HCT116 (cell line): ENCODE data around the gene COL18A1. TPM values are rescaled to one million over a fixed set of nuclear protein-coding genes. Genes with fewer than 3 reads are reported as not detected.

ENCODE experiments used
- ATAC-seq: fragments of 200-7000 bp; cut with Tn5 transposase; 2 replicates; pipeline ENCODE4 v1.9.1; 2020; ENCODE audit warnings: mild to moderate bottlenecking, moderate library complexity
- BruUV-seq: library from RNA; stranded (reverse); fragments of 400-500 nt; replicated peaks from 2 replicates; lab custom pipeline; 2021; lab: Mats Ljungman, UMichigan
- CTCF ChIA-PET: fragments of 300-600 bp; sonication (Branson Sonifier 250); formaldehyde crosslinking; loops from one replicate; lab custom pipeline; 2021; ENCODE audit warnings: antibody characterized with exemption; lab: Charles Lee
- POLR2A ChIA-PET: fragments of 300-600, 350-600 bp; sonication (Branson Sonifier 250); formaldehyde crosslinking; loops from one replicate; lab custom pipeline; 2021; ENCODE audit warnings: antibody characterized with exemption; lab: Charles Lee
- RAD21 ChIA-PET, 2 experiments: fragments of 300-600 bp; sonication (Branson Sonifier 250); formaldehyde crosslinking; loops; one replicate each; lab custom pipeline; 2023; ENCODE audit warnings: low total read pairs in 2 of 2; ENCODE audit not compliant: uncharacterized antibody in 2 of 2, unreplicated experiment in 2 of 2, low non-redundant PET in 1 of 2; lab: Charles Lee
- DNase-seq: peaks from one replicate; pipeline ENCODE4 v3.0.0-alpha.2; 2010; ENCODE audit warnings: low read depth, low spot score
- H2AFZ ChIP-seq: fragments of 200-600 bp; shearing (Covaris generic), sonication (generic); 2 replicates; pipeline ENCODE4 v1.6.1; 2017; ENCODE audit warnings: low read depth, mixed run types, mixed read lengths, antibody characterized with exemption, low read length; ENCODE audit not compliant: poor library complexity, severe bottlenecking
- H3K27ac ChIP-seq: 2 replicates; pipeline ENCODE4 v1.5.1; 2012; ENCODE audit warnings: low read depth, low read length
- H3K27me3 ChIP-seq: fragments of 200-600 bp; sonication (generic); 2 replicates; pipeline ENCODE4 v1.6.1; 2016; ENCODE audit warnings: mixed run types, low read length, mixed read lengths; ENCODE audit not compliant: insufficient read depth
- H3K36me3 ChIP-seq, 2 experiments: fragments of 200-500 bp in 1 of 2; fragments of 200-600 bp in 1 of 2; sonication (Bioruptor generic) in 1 of 2; sonication (generic) in 1 of 2; 2 replicates each; pipeline versions ENCODE4 v1.5.1 to v1.6.1; 2014 to 2016; ENCODE audit warnings: low read length in 2 of 2, inconsistent platforms in 1 of 2, mixed read lengths in 1 of 2, mixed run types in 1 of 2; ENCODE audit not compliant: insufficient read depth in 2 of 2, control insufficient read depth in 1 of 2
- H3K4me1 ChIP-seq, 2 experiments: fragments of 200-600 bp in 1 of 2; sonication (generic) in 1 of 2; 2 replicates each; pipeline versions ENCODE4 v1.5.1 to v1.6.1; 2012 to 2017; ENCODE audit warnings: low read length in 2 of 2, inconsistent platforms in 1 of 2, mild to moderate bottlenecking in 1 of 2, mixed read lengths in 1 of 2, mixed run types in 1 of 2, moderate library complexity in 1 of 2; ENCODE audit not compliant: insufficient read depth in 2 of 2, control insufficient read depth in 1 of 2
- H3K4me2 ChIP-seq: fragments of 200-600 bp; sonication (generic); 2 replicates; pipeline ENCODE4 v1.6.1; 2017; ENCODE audit warnings: mixed run types, low read length, mixed read lengths
- H3K4me3 ChIP-seq, 2 experiments: fragments of 200-600 bp in 1 of 2; sonication (generic) in 1 of 2; replicated peaks in 1 of 2; 2 replicates each; pipeline ENCODE4 v1.5.1; 2011 to 2016; ENCODE audit warnings: low read length in 2 of 2, control low read depth in 1 of 2, low read depth in 1 of 2, mild to moderate bottlenecking in 1 of 2, mixed read lengths in 1 of 2, mixed run types in 1 of 2
- H3K79me2 ChIP-seq: fragments of 200-600 bp; sonication (generic); 2 replicates; pipeline ENCODE4 v1.6.1; 2017; ENCODE audit warnings: mild to moderate bottlenecking, mixed run types, low read length, moderate library complexity, mixed read lengths; ENCODE audit not compliant: insufficient read depth
- H3K9ac ChIP-seq: fragments of 200-600 bp; sonication (generic); 2 replicates; pipeline ENCODE4 v1.6.1; 2016; ENCODE audit warnings: low read length, mixed read lengths
- H3K9me2 ChIP-seq: fragments of 200-600 bp; sonication (generic), shearing (Covaris generic); 2 replicates; pipeline ENCODE4 v1.6.1; 2017; ENCODE audit warnings: mixed run types, mild to moderate bottlenecking, moderate library complexity; ENCODE audit not compliant: insufficient read depth
- H3K9me3 ChIP-seq, 2 experiments: fragments of 200-500 bp in 1 of 2; fragments of 200-600 bp in 1 of 2; sonication (Bioruptor generic) in 1 of 2; sonication (generic) in 1 of 2; 2 replicates each; pipeline ENCODE4 v1.6.1; 2014 to 2017; ENCODE audit warnings: low read length in 2 of 2, mixed read lengths in 2 of 2, inconsistent platforms in 1 of 2, low read depth in 1 of 2, mild to moderate bottlenecking in 1 of 2, mixed run types in 1 of 2, moderate library complexity in 1 of 2; ENCODE audit not compliant: control insufficient read depth in 1 of 2, insufficient read depth in 1 of 2
- H4K20me1 ChIP-seq: fragments of 200-600 bp; sonication (generic), shearing (Covaris generic); 2 replicates; pipeline ENCODE4 v1.6.1; 2017; ENCODE audit warnings: mixed run types, mild to moderate bottlenecking, moderate library complexity; ENCODE audit not compliant: insufficient read depth
- CEBPB ChIP-seq: IDR thresholded peaks from 2 replicates; pipeline ENCODE4 v1.6.1; 2012; ENCODE audit warnings: low read depth
- CTCF ChIP-seq, 3 experiments: fragments of 200-600 bp in 1 of 3; sonication (generic) in 1 of 3; IDR thresholded peaks in 2 of 3; conservative IDR thresholded peaks in 1 of 3; 2 replicates each; pipeline ENCODE4 v1.5.1; 2012 to 2017; ENCODE audit warnings: low read depth in 2 of 3, low read length in 2 of 3, antibody characterized with exemption in 1 of 3, borderline replicate concordance in 1 of 3, control low read depth in 1 of 3, mild to moderate bottlenecking in 1 of 3, mixed read lengths in 1 of 3, mixed run types in 1 of 3, moderate library complexity in 1 of 3; ENCODE audit not compliant: insufficient read depth in 1 of 3
- EGR1 ChIP-seq: IDR thresholded peaks from 2 replicates; pipeline ENCODE4 v1.6.1; 2012; ENCODE audit warnings: low read depth
- ELF1 ChIP-seq: IDR thresholded peaks from 2 replicates; pipeline ENCODE4 v1.6.1; 2012; ENCODE audit warnings: low read depth, borderline replicate concordance
- EZH2 ChIP-seq: fragments of 200-600 bp; sonication (generic); IDR thresholded peaks from 2 replicates; pipeline ENCODE4 v1.6.1; 2017; ENCODE audit warnings: antibody characterized with exemption, mixed run types
- EZH2phosphoT487 ChIP-seq: fragments of 200-600 bp; IDR thresholded peaks from 2 replicates; pipeline ENCODE4 v1.6.1; 2018; ENCODE audit warnings: antibody characterized with exemption, borderline replicate concordance
- FOSL1 ChIP-seq: IDR thresholded peaks from 2 replicates; pipeline ENCODE4 v1.6.1; 2012; ENCODE audit warnings: low read depth
- POLR2A ChIP-seq: IDR thresholded peaks from 2 replicates; pipeline ENCODE4 v1.7.0; 2011; ENCODE audit warnings: borderline replicate concordance; ENCODE audit not compliant: insufficient read depth, insufficient read length; ENCODE audit errors: extremely low read depth
- POLR2AphosphoS5 ChIP-seq: IDR thresholded peaks from 2 replicates; pipeline ENCODE4 v1.6.1; 2011; ENCODE audit warnings: mild to moderate bottlenecking, low read depth, low read length, moderate library complexity
- SRF ChIP-seq: IDR thresholded peaks from 2 replicates; pipeline ENCODE4 v1.6.1; 2012; ENCODE audit warnings: low read depth
- TCF7L2 ChIP-seq: IDR thresholded peaks from 2 replicates; pipeline ENCODE4 v1.7.0; 2011; ENCODE audit warnings: borderline replicate concordance, inconsistent platforms; ENCODE audit not compliant: insufficient read depth, insufficient read length; ENCODE audit errors: extremely low read depth
- YY1 ChIP-seq: IDR thresholded peaks from 2 replicates; pipeline ENCODE4 v1.6.1; 2011; ENCODE audit warnings: low read length, low read depth, moderate library complexity, mild to moderate bottlenecking; ENCODE audit not compliant: insufficient replicate concordance; ENCODE audit errors: extremely low read depth
- ZFX ChIP-seq: fragments of 450-650 bp; IDR thresholded peaks from 2 replicates; pipeline ENCODE4 v1.6.1; 2017
- ZNF274 ChIP-seq: fragments of 200-500 bp; sonication (Bioruptor generic); IDR thresholded peaks from 2 replicates; pipeline ENCODE4 v1.6.1; 2014; ENCODE audit warnings: mild to moderate bottlenecking, low read depth, low read length, inconsistent platforms
- intact Hi-C: fragments of 100-400 bp; cut with micrococcal nuclease; formaldehyde crosslinking; loops from 2 replicates; pipeline ENCODE4 v1.10.0; 2022
- total RNA-seq: library from RNA; stranded (reverse); gene quantifications from one replicate; pipeline ENCODE4 v1.2.1, GENCODE V29; 2021; ENCODE audit not compliant: unreplicated experiment

Gene COL18A1
- total RNA-seq, 1 experiment from 2014 or later: 59.5 TPM

- TF ChIP-seq CTCF (IDR thresholded peaks at IDR 0.05 in 2 of 3, conservative IDR thresholded peaks at IDR 0.05 in 1 of 3; ENCODE audit: borderline replicate concordance in 1 of 3, insufficient read depth in 1 of 3, low read depth in 2 of 3, low read length in 2 of 3) (no peak), EZH2phosphoT487 (no peak), POLR2AphosphoS5 (no peak), EGR1 (no peak), SRF (no peak), EZH2 (no peak), POLR2A (no peak), FOSL1 (no peak), ZFX (no peak), TCF7L2 (no peak), ZNF274 (no peak), ELF1 (no peak), YY1 (no peak), CEBPB (no peak)
- ATAC-seq: no peak
- Histone ChIP-seq H3K4me2 (no peak overlapping the region), H3K4me1 (peaks cover 9 to 10% of the 10 kb centered on the region in 2 experiments; a peak in 1 of 4 replicates), H3K36me3 (no peaks in the 10 kb centered on the region; a peak in 1 of 4 replicates), H3K79me2 (peaks cover 60% of the 10 kb centered on the region; the same call in 1 of the 2 replicates), H4K20me1 (no peaks in the 10 kb centered on the region), H3K27ac (no peak overlapping the region), H3K9me2 (no peaks in the 10 kb centered on the region), H3K9me3 (no peaks in the 10 kb centered on the region), H3K4me3 (no peak overlapping the region), H2AFZ (no peak overlapping the region), H3K27me3 (no peaks in the 10 kb centered on the region), H3K9ac (no peak overlapping the region)
- CTCF ChIA-PET: interaction anchor here (0.8 kb wide), 1 partner anchor 108 kb away, joined by 4 read pairs; no protein-coding TSS in a partner anchor
- POLR2A ChIA-PET: no interaction called here
- RAD21 ChIA-PET: no interaction called here
- intact Hi-C loops: no loop called here
- no peak for DNase-seq
- BruUV-seq: no TSS peak
These were observed 12.4 kb downstream of the COL18A1 start for GRCh38 chr21:45417256-45417950.
